Naive B cell (primary cell): ENCODE measurements around the gene GALK1. TPM values are rescaled to one million over a fixed set of nuclear protein-coding genes. Genes with fewer than 3 reads are reported as not detected.
"Not testable (repeated sequence)": the region's sequence is repeated elsewhere in the genome, so short reads cannot be mapped to it uniquely, and the experiment has no call there.

Experiments used
- ATAC-seq, 2 donors: fragments of 150-1000 bp; cut with Tn5 transposase; 2 replicates each; pipeline ENCODE4 v1.10.0; 2021; ENCODE audit warnings: low read depth in 2 of 2, mild to moderate bottlenecking in 2 of 2, moderate library complexity in 2 of 2
- DNase-seq: peaks from one replicate; pipeline ENCODE4 v3.0.0; 2022
- H3K27ac Mint-ChIP-seq, 6 donors: one replicate each; pipeline ENCODE4 v1.8.0; 2020 to 2022; ENCODE audit warnings: mild to moderate bottlenecking in 6 of 6, mixed read lengths in 6 of 6, moderate library complexity in 5 of 6, inconsistent platforms in 2 of 6
- H3K27me3 Mint-ChIP-seq, 3 donors: one replicate each; pipeline ENCODE4 v1.8.0; 2021 to 2022; ENCODE audit warnings: mixed read lengths in 3 of 3, mild to moderate bottlenecking in 1 of 3
- H3K36me3 Mint-ChIP-seq, 2 donors: one replicate each; pipeline ENCODE4 v1.8.0; 2020 to 2022; ENCODE audit warnings: mixed read lengths in 2 of 2, inconsistent platforms in 1 of 2, mild to moderate bottlenecking in 1 of 2
- H3K4me1 Mint-ChIP-seq, 3 donors: one replicate each; pipeline ENCODE4 v1.8.0; 2020 to 2022; ENCODE audit warnings: mixed read lengths in 3 of 3, inconsistent platforms in 1 of 3, mild to moderate bottlenecking in 1 of 3, moderate library complexity in 1 of 3
- H3K4me3 Mint-ChIP-seq, 8 donors: one replicate each; pipeline ENCODE4 v1.8.0; 2020 to 2022; ENCODE audit warnings: mild to moderate bottlenecking in 8 of 8, mixed read lengths in 8 of 8, moderate library complexity in 8 of 8, inconsistent platforms in 2 of 8
- H3K9me3 Mint-ChIP-seq, 7 donors: one replicate each; pipeline ENCODE4 v1.8.0; 2020 to 2022; ENCODE audit warnings: mixed read lengths in 7 of 7, mild to moderate bottlenecking in 5 of 7, inconsistent platforms in 2 of 7, moderate library complexity in 1 of 7
- polyA plus RNA-seq, 6 donors: library from polyadenylated mRNA; unstranded; fragments of 300-500 nt; fragmentation: Illumina TruSeq; gene quantifications; one replicate each; pipeline ENCODE4 v1.2.3, GENCODE V29; 2021; ENCODE audit warnings: low read depth in 6 of 6

GALK1 gene
- polyA plus RNA-seq, 6 donors from 2014 or later = 8.3 to 21.9 (median 14.6) TPM

DNA sequence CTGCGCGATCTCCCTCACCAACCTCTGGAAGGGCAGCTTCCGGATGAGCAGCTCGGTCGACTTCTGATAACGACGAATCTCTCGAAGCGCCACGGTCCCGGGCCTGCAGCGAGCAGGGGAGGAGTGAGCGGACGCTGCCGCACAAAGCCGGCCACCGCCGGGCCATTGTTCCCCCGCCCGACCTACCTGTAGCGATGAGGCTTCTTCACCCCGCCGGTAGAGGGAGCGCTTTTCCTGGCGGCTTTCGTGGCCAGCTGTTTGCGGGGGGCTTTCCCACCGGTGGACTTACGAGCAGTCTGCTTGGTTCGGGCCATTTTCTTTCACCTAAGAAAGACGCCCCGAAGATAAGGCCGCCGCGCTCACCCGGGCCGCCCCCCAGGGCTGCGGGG is 13.9 kb upstream of the GALK1 start:
- ATAC-seq (peak; percentile 11 to 13), DNase-seq (no peak)
- Mint-ChIP-seq H3K36me3 (peaks cover 19 to 20% of the 10 kb centered on the region in 2 donors), H3K27me3 (peaks cover 0 to 5% (median 0%) of the 10 kb centered on the region in 3 donors), H3K4me3 (peak overlapping the region; percentile 93 to 99 (median 97)), H3K9me3 (peaks cover 0 to 6% (median 2%) of the 10 kb centered on the region in 7 donors), H3K27ac (peak overlapping the region; percentile 86 to 100 (median 94)), H3K4me1 (peaks cover 38 to 55% (median 53%) of the 10 kb centered on the region in 3 donors)

DNA sequence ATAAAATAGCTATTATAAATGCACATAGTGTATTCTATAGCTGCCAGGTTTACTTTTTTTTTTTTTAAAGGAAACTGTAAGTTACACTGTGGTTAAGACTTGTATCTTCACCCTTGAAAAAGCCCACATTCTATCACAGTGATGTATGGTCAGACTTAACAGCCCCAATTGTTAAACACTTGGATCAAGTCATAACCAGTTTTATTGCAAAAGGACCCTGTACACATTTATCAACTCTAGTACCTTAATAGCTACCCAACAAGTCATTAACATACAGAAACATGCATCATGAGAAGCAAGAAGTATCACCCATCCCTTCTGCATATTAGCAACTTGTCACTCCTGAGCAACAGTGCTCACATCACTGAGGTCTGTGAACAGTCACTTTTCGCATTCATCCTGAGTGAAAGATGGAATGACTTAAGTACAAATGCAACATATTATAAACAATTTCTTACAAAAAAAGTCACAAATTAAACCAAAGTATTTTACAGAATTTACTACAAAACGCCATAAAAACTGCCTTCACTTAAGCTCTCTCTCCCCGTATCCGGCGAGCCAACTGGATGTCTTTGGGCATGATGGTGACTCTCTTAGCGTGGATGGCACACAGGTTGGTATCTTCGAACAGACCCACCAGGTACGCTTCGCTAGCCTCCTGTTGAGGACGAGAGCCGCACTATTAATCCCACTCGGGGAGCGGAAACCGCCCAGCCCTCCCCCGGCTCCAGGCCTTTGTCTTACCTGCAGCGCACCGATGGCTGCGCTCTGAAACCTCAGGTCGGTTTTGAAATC is 13.3 kb upstream of the GALK1 start:
- DNase-seq, ATAC-seq, H3K9me3 Mint-ChIP-seq, H3K27me3 Mint-ChIP-seq: not testable (repeated sequence)
- Mint-ChIP-seq H3K36me3 (peaks cover 19 to 20% of the 10 kb centered on the region in 2 donors), H3K4me3 (peak overlapping the region; percentile 93 to 99 (median 97)), H3K27ac (peak overlapping the region; percentile 86 to 100 (median 94)), H3K4me1 (peaks cover 38 to 50% (median 49%) of the 10 kb centered on the region in 3 donors)

DNA sequence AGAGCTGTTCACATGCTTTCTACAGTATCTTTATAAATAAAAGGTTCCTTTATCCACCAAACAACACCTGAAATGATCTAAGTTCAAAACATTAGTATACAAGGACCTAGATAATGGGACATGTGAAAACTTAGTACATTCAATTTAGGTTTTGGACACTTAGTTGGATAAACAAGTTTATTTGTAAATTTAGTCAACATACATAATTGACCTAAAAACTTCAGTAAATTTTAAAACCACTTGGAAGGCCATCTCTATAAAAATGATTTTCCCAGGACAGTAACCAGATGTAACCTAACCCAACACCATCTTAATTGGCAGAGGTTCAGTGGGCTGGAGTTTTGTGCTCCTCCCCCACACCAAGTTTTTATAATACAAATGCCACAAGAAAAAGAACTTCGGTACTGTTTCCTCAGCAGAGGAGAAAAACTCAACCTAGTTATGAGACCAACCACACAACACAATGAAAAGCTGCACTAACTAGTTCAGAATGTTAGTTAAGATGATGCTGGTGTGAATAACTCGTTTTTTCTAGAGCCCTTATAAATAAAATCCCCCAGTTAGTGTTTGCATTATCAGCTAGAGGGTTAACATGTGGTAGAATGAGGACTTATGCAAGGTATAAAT is 12.4 kb upstream of the GALK1 start:
- peaks cover 19 to 20% of the 10 kb centered on the region in 2 donors for H3K36me3 Mint-ChIP-seq
- H3K27me3 Mint-ChIP-seq = peaks cover 0 to 5% (median 0%) of the 10 kb centered on the region in 3 donors
- peaks cover 32 to 44% (median 44%) of the 10 kb centered on the region in 3 donors for H3K4me1 Mint-ChIP-seq
- peak overlapping the region; percentile 60 to 99 (median 95) for H3K4me3 Mint-ChIP-seq
- DNase-seq (no peak), ATAC-seq (no peak)
- H3K27ac Mint-ChIP-seq = peak overlapping the region in 5 of 6 donors; percentile 56 to 100 (median 93)
- peaks cover 0 to 6% (median 0%) of the 10 kb centered on the region in 7 donors for H3K9me3 Mint-ChIP-seq

DNA sequence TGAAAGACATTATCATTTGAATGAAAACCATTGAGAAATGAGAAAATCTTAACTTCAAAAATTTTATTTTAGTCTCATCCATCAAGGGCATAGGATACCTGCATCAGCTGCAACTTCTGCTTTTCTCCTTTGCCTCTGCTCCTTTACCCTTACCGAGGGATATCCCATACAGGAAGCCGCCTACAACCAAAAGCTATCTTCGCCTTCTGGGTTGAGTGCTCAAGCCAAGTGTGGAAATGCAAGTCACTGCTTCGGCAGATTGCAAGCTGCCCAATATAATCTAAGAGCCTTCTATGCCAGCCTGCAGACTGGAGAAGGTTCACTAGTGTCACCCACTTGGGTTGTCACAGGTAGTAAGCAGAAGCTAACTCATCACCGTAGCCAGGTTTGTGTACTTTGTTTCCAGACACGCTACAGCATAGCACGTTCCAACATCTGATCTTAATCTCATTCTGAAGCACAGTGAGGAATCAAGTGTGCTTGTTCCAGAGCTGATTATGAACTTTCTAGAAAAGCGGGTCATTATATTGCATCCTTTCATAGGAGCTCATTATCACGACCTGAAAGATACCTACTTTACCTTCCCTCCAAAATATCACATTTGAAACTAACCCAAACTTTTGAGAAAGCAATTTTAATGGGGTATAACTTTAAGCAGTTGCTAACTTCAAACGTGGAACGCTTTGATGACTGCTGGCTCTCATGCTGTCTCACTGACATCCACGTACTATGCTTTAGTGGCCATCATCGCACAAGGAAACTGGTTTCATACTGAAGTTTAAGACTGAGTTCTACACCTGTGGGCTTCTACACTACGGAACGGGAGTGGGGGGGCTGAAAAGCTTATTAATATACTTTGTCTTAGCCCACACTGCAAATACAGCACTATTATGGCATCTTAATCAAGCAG is 11.6 kb upstream of the GALK1 start:
- H3K4me3 Mint-ChIP-seq = peak overlapping the region; percentile 74 to 99 (median 95)
- H3K27ac Mint-ChIP-seq = peak overlapping the region; percentile 30 to 100 (median 91)
- H3K27me3 Mint-ChIP-seq = peaks cover 0 to 5% (median 0%) of the 10 kb centered on the region in 3 donors
- H3K36me3 Mint-ChIP-seq = peaks cover 19 to 20% of the 10 kb centered on the region in 2 donors
- H3K9me3 Mint-ChIP-seq = peaks cover 0 to 6% (median 0%) of the 10 kb centered on the region in 7 donors
- DNase-seq = peak; percentile 64
- peaks cover 32 to 44% (median 44%) of the 10 kb centered on the region in 3 donors for H3K4me1 Mint-ChIP-seq
- ATAC-seq = peak; percentile 15 to 20

DNA sequence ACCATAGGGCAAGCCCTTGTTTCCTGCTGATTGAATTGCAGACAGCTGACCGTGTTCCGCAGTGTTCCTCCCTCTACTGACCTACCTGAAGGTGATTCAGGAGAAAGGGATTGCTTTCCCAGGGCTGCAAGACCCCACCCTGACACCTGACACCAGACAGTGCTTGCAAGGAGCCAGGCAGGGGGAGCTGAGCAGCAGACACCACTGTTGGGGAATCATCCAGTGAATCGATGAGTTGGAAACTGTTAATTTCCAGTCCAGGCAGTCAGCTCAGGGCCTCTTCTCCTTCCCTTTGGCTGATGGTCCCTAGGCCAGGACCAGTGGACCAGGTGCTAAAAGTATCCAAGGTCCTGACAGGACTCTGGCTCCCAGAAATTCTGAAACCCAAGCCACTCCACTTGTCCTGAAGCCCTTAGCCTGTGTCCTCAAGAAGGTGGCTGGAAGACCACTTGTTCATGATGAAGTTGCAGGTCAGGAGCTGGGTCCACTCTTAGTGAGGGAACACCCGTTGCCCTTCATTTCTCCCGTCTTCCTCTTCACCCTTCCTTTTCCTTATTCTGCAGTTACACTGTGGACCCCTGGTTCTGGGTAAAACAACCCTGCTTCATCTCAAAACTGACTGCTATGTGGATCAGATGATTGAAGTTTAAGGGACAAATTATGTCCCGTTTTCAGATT is 10.1 kb upstream of the GALK1 start:
- Mint-ChIP-seq H3K9me3 (peaks cover 0 to 6% (median 0%) of the 10 kb centered on the region in 7 donors), H3K4me3 (peak overlapping the region in 4 of 8 donors; percentile 16 to 97 (median 60)), H3K4me1 (peaks cover 32 to 44% (median 43%) of the 10 kb centered on the region in 3 donors), H3K36me3 (peaks cover 19 to 20% of the 10 kb centered on the region in 2 donors), H3K27me3 (peaks cover 0 to 5% (median 0%) of the 10 kb centered on the region in 3 donors), H3K27ac (peak overlapping the region in 5 of 6 donors; percentile 82 to 100 (median 91))
- ATAC-seq (no peak), DNase-seq (no peak)

DNA sequence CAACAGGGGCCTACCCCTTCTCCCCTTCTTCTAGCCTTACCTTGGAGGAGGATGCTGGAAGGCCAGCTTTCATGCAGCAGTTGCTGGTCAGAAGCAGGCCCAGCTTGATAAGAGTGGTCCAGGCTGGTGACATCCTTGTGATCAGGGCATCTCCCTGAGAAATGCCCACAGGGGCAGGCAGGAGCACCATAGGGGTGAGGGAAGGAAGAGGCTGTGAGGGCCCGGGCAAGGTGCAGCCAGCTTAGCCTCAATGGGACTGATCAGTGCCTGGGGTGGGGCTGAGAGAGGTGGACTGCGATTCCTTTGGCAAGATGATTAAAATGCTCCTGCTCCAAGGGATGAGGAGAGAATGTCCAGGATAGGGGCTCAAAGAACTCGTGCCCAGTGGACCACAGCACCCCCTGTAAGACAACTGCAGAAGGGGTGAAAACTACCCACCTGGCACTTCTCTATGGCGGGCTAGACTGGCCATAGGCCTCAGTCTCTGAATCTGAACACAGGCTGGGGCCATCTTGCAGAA is 9.5 kb upstream of the GALK1 start:
- Mint-ChIP-seq H3K36me3 (peaks cover 14 to 20% of the 10 kb centered on the region in 2 donors), H3K27ac (peak overlapping the region in 5 of 6 donors; percentile 66 to 100 (median 85)), H3K9me3 (peaks cover 0 to 1% (median 0%) of the 10 kb centered on the region in 7 donors), H3K4me1 (peaks cover 26 to 39% (median 38%) of the 10 kb centered on the region in 3 donors), H3K27me3 (peaks cover 0 to 2% (median 0%) of the 10 kb centered on the region in 3 donors), H3K4me3 (peak overlapping the region in 3 of 8 donors; percentile 18 to 32 (median 22))
- ATAC-seq = no peak
- no peak for DNase-seq

DNA sequence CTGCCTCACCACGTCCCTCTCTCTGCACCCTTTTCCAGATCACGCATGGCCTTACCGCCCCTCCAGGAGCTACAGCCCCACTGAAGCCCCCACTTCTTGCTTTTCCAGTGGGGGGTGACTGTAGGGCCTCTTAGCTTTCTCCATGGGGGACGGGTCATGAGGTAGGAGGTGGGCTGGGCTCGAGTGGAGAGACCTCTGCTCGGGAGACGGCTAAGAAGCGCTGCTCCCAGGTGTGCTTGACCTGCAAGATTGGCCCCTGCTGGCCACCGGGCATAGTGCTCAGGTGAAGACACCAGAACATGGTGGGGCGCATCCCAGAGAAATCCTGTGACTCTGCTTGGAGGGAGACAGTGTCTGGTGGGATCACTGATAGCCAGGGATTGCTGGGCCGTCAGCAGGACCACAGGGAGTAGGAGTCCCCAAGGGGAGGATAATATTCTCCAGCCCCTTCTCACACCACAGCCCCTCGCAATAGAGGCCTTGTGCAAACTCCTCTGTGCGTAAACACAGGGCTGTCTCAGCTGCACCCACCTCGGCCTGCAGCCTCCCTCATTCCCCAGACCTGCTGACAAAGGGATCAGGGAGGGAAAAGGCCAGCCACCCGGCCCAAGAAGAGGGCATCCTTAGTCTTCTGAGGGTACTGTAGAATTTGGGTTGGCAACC is 8.9 kb upstream of the GALK1 start:
- Mint-ChIP-seq H3K27me3 (no peaks in the 10 kb centered on the region), H3K27ac (peak overlapping the region in 2 of 6 donors; percentile 80 to 100), H3K4me1 (peaks cover 25 to 39% (median 36%) of the 10 kb centered on the region in 3 donors), H3K36me3 (peaks cover 11 to 20% of the 10 kb centered on the region in 2 donors), H3K9me3 (no peaks in the 10 kb centered on the region), H3K4me3 (peak overlapping the region in 3 of 8 donors; percentile 18 to 77 (median 32))
- no peak for ATAC-seq
- DNase-seq = no peak

DNA sequence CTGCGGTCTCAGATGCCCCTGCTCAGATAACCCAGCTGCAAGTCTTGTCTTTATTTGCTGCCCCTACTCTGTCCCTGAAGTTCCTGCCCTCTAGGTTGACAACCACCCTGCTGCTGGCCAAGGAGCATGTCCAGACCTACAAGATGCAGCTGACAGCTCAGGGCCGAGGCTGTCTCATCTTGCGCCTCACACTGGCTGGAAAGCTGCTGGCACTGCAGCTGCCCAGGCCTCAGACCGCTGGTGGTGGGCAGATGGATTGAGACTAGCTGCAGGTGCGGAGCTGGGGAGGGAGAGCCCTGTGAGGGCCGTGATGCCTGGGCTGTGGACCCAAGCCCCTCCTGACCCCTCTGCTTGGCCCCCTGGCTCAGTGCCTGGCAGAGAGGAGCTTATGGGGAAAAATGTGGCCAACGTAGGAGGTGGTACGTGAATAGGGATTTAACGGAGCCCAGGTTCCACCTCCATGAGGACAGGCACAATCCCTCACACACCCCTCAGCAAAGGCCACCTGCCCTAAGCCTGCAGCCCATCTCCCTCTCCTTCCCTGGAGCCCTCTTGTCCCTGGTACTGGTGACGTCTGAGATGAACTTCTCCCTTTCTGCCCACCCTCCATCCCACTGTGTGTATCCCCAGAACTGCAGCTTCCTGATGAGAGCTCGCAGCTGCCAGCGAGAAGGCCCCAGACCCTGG is 8.3 kb upstream of the GALK1 start:
- Mint-ChIP-seq H3K9me3 (no peaks in the 10 kb centered on the region), H3K27ac (peak overlapping the region in 1 of 6 donors; percentile 62), H3K36me3 (peaks cover 5 to 14% of the 10 kb centered on the region in 2 donors), H3K4me1 (peaks cover 21 to 33% (median 29%) of the 10 kb centered on the region in 3 donors), H3K4me3 (peak overlapping the region in 1 of 8 donors; percentile 77), H3K27me3 (no peaks in the 10 kb centered on the region)
- DNase-seq (no peak), ATAC-seq (no peak)

DNA sequence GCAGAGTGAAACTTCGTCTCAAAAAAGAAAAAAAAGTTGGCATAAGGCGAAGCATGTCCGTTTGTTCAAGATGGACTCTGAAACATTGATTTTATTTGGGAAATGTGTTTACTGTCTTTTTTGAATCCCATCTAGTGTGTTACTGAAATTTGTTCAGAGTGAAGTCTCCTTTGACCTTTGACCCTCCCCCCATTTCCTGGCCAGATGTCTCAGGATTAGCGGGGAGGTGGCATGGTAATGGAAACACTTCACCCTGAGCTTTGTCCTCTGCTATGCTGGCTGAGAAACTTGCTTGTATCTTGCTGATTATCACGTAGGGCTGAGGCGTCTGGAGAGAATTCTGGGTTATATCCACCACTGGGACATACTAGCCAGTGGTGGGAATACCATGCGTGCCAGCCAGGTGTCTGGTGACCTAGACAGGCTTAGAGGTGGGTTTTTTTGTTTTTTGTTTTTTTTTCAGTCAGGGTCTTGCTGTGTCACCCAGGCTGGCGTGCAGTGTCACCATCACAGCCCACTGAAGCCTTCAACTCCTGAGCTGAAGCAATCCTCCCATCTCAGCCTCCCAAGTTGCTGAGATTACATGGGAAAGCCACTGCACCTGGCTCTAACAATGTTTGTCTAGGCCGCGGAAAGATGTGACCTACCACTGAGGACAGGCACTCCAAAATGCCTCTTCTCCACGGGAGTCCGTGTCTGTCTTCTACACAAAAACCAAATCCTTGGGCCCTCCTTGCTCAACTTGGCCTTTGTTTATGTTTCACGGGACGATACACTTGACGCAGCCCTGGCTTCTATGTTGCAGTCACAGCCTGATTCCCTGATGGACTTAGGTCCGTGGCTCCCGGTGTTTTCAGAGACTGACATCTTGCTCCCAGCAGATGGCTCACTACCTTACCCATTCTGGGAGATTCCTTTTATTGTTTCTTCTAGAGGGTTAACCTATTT is 6.6 kb upstream of the GALK1 start:
- peak overlapping the region in 2 of 6 donors; percentile 7 to 68 for H3K27ac Mint-ChIP-seq
- H3K4me1 Mint-ChIP-seq = peaks cover 12 to 19% (median 17%) of the 10 kb centered on the region in 3 donors
- ATAC-seq (no peak), DNase-seq (no peak)
- H3K27me3 Mint-ChIP-seq = no peaks in the 10 kb centered on the region
- no peaks in the 10 kb centered on the region for H3K9me3 Mint-ChIP-seq
- no peaks in the 10 kb centered on the region for H3K36me3 Mint-ChIP-seq
- H3K4me3 Mint-ChIP-seq = no peak overlapping the region

DNA sequence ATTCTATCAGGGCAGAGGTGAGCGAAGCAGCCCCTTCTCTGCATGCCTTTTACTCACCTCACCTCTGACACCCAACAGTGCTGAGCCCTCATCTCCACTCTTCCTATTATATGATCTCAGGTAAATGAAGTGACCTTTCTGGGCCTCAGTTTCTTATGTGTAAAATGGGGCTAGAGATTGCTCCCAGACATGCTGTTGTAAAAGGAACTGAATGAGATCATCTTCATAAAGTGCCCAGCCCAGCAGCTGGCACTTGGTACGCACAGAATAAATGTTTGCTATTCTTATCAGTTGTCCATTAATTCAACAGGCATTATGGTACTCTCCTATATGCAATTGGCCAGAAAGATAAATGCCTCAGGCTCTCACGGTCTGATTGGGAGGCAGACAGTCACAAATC is 4.5 kb upstream of the GALK1 start:
- no peaks in the 10 kb centered on the region for H3K36me3 Mint-ChIP-seq
- H3K4me3 Mint-ChIP-seq = no peak overlapping the region
- no peak for DNase-seq
- peaks cover 2 to 8% (median 4%) of the 10 kb centered on the region in 3 donors for H3K4me1 Mint-ChIP-seq
- no peaks in the 10 kb centered on the region for H3K27me3 Mint-ChIP-seq
- H3K9me3 Mint-ChIP-seq = no peaks in the 10 kb centered on the region
- ATAC-seq = no peak
- no peak overlapping the region for H3K27ac Mint-ChIP-seq
